ENCODE data around the gene PADI1.

- TF ChIP-seq CTCF (IDR thresholded peaks at IDR 0.05; ENCODE audit: control extremely low read depth in 1 of 3, insufficient read depth in 1 of 3, low read depth in 1 of 3, low read length in 3 of 3) (no peak), POLR2AphosphoS5 (IDR thresholded peaks at IDR 0.05; ENCODE audit: low read depth, low read length) (no peak), POLR2A (IDR thresholded peaks at IDR 0.05; ENCODE audit: control extremely low read depth in 1 of 2, low read depth in 2 of 2, low read length in 2 of 2) (no peak), RXRA (IDR thresholded peaks at IDR 0.05; ENCODE audit: insufficient read depth, low read depth, low read length) (no peak), TAF1 (IDR thresholded peaks at IDR 0.05; ENCODE audit: low read depth, low read length) (no peak), CREB1 (IDR thresholded peaks at IDR 0.05) (no peak)
Observed at GRCh38 chr1:17208546-17208945, 3.6 kb downstream of the PADI1 start.
